GM21723 (cell line): ENCODE measurements around the gene MLEC.

Experiments
- ATAC-seq: cut with Tn5 transposase; IDR thresholded peaks from one replicate; pipeline ENCODE4 v1.9.1; 2021; ENCODE audit warnings: mild to moderate bottlenecking, moderate library complexity; ENCODE audit not compliant: unreplicated experiment

Gene MLEC, protein sequence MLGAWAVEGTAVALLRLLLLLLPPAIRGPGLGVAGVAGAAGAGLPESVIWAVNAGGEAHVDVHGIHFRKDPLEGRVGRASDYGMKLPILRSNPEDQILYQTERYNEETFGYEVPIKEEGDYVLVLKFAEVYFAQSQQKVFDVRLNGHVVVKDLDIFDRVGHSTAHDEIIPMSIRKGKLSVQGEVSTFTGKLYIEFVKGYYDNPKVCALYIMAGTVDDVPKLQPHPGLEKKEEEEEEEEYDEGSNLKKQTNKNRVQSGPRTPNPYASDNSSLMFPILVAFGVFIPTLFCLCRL

DNA sequence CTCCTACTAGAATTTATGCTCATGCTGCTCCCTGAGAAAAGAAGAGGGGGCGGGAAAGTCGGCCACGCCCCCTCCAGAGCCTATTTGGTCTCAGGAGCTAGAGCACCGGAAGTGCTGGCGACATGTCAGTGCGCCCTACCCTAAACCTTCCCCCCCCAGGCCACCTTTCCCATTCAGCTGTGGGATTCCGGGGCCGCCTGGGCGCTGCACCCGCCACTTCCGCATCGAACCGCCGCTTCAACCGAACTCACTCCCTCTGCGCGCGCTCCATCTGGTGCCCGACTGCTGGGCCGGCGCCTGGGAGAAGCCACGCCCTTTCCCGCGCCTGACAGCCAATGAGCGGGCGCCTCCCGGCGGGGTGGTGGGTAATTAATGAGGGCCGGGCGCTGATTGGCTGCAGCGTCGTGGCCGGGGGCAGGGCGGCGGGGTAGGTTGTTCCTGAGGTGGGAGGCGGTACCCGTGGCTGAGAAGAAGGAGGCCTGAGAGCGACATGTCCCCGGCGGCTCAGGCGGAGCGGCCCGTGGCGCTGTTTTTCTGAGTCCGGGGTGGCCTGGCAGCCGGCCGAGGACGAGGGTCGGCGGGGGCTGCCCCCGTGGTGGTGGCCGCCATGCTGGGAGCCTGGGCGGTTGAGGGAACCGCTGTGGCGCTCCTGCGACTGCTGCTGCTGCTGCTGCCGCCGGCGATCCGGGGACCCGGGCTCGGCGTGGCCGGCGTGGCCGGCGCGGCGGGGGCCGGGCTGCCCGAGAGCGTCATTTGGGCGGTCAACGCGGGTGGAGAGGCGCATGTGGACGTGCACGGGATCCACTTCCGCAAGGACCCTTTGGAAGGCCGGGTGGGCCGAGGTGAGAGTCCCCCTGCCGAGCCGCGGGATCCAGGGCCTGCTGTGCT lies at the start of gene MLEC:
Gene MLEC, plus strand, starts transcription at position 460 of the 888 bp plus-strand sequence. Its CDS starts 148 bp downstream, at position 608.
- peak; percentile 64 for ATAC-seq

DNA sequence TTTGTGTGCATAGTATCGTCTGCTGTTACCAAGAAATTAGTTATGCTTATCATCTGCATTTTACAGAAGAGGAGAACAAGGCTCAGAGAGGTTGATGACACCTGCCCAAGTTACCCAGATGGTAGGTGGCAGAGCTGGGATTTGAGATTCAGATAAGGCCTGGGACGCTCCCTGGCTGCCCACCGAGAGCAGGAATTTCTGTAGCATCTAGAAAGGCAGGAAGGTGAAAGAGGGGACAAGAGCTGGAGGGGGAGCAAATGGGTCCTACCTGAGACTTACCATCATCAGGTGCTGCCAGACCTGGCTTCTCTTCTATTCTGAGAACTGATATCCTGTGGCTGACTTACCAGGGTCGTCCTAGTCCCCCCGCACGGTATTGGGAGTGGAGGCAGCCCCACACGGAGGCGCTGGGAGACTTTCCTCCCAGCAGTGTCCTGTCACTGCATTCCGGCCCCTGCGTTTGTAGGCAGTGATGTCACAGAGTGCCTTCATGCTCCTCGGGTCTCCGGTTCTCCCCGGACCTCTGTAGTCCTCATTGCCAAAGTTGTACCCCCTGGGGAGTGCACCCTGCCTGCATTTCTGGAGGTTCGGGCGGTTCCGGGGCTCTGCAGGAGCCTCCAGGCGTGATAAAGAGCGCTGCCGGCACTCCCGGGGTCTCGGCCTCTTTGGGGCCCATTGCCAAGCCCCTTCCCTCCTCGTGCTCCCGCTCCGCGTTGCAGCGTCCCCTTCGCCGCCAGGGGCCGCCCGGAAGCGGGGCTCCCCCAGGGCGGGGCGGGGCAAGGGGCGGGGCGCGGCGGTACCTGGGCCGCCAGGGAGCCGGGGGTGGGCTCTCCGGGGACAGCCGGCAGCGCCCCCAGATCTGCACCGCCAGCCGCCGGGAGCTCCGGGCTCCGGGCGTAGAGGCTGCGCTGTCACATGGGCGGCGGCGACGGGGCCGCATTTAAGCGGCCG lies 46.9 kb upstream of the MLEC start, which contains the start of gene CABP1:
Gene CABP1, plus strand, starts transcription at position 856 of the 951 bp plus-strand sequence. Its CDS starts 60 bp downstream, at position 916.
- ATAC-seq = peak; percentile 65

DNA sequence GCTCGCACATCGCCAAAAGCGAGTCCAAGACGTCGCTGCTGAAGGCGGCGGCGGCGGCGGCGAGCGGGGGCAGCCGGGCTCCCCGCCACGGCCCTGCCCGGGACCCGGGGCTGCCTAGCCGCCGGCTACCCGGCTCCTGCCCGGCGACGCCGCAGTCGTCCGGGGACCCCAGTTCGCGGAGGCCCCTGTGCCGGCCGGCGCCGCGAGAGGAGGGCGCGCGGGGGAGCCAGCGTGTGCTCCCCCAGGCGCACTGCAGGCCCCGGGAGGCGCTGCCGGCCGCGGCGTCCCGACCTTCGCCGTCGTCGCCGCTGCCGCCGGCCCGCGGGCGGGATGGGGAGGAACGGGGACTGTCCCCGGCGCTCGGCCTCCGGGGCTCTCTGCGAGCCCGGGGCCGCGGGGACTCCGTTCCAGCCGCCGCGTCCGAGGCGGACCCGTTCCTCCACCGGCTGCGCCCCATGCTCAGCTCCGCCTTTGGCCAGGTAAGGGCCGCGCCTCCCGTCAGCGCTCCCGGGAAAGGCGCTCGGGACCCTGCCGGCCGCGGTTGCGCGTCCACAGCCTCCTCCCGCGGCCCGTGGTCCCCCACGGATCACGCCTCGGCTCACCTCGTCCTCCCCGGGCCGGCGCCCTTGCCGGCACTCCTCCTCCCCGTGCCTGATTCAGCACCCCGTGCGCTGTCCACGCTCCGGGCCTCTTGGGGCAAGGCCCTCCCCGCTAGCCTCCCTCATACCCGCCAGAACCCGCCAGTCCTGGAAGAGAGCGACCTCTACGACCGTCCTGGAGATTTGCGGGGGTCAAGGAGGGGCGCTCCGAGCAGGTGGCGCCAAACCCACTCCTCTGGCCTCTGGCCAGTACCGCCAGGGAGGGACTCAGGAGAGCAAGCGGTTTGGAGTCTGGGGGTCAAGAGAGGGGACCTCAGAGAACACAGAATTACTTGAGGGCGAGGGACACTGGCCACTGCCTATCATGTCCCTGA lies 45.8 kb upstream of the MLEC start:
- ATAC-seq = peak; percentile 48

DNA sequence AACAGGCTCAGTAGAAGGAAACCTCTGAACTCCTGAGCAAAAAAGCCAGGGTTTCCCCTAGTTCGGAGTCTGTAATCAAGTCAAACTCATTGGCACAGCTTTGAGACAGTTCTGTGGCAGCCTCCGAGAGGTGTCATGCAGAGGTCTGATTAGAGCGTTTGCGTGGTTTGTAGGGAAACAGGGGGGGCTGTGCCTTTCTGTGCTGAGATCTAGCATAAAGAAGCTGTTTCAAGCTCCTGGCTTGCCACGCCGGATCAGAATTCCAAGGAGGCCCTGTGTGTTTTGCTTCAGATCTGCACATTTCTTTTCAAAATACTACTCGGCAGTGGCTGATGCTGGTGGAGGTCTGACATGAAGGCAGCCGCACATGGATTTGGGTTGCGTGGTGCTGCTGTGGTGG lies 44.8 kb upstream of the MLEC start:
- ATAC-seq = no peak

DNA sequence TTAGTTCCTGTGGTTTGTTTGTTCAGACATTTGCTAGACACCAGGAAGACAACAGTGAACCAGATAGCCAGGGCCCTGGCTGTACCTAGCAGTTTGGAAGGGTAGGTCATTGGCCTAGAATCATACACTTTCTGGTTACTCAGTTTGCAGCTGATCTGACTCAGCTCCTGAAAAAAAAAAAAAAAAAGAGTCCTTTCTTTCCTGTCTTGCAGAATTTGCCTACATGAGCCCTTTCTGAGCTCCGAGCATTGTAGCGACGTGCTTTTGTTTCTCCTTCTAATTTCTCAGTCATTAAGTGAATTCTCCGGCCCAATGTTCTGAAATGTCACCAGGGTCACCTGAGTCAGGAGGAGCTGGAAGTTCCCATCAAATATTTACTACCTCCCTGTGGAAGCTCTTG lies 44.1 kb upstream of the MLEC start:
- no peak for ATAC-seq

DNA sequence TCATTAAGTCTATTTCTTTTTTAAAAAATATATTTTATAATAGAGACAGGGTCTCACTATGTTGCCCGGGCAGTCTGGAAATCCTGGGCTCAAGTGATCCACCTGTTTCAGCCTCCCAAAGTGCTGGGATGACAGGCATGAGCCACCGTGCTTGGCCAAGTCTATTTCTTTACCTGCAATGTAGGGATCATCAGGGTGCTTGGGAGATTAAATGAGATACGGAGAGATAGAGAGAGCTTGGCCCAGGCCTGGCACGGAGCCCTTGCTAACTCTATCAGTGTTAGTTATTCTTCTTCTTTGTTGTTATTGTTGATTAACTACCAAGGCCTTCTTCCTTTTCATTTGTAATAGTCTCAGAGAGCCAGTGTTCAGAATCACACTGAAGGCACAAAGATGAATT lies 43.4 kb upstream of the MLEC start:
- ATAC-seq = no peak

DNA sequence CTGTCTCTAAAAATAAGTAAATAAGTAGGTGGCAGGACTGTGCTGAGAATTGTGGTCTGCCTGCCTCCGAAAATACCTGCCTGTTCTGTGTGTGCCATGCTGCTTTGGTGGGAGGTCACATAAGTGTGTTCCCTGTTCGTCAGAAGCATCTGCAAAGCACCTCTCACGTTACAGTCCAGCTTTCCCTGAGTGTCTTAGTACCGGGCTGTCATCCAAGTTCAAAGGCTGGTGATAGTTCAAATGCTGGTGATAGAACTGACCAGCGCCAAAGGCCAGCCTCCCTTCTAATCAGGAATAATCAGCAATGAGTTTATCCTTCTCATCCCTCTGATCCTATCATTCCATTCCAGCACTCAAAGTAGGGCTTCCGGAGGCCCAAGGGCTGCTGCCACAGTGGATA lies 40.9 kb upstream of the MLEC start:
- ATAC-seq = no peak

DNA sequence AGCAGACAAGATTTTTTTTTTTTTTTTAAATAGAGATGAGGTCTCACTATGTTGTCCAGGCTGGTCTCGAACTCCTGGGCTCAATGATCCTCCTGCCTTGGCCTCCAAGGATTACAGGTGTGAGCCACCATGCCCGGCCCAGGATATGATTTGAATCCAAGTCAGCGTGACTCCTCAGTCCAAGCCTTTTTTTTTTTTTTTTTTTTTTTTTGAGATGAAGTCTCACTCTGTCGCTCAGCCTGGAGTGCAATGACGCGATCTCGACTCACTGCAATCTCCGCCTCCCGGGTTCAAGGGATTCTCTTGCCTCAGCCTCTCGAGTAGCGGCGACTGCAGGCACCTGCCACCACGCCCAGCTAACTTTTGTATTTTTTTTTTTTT lies 39.6 kb upstream of the MLEC start:
- no peak for ATAC-seq

DNA sequence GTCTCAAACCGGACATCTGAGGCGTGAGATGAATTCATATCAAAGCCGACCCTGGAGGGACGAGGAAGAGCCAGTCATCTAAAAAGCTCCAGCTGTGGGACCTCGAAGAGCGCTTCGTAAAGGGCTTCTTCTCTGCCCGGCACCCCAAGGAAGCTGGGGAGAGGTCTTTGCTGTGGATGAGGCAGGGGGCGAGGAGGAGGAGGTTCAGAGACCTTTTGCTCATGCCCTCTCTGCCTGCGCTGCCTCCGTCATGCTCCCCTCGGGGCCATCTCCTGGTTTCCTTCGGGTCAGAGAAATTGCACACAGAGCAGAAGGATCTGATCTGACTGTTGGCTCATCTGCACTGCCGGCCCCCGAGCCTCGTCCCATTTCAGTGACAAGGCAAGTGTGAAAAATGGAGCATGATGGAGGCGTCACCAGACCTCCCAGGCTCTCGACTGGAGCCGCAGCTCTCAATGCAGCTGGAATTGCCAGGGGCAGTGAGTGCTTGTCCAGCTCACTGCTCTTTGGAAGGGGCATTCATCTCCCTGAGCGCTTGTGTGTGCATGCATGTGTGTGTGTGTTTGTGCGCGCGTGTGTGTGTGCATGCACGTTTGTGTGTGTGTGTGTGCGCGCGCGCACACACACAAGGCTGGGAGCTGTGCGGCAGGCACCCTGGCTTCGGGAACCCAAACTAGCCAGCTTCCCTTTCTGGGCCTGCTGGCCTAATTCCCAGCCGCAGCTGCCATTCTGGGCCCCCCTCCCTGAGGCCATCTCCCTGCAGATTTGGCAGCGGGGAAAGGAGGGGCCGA lies 37.3 kb upstream of the MLEC start:
- ATAC-seq = no peak

DNA sequence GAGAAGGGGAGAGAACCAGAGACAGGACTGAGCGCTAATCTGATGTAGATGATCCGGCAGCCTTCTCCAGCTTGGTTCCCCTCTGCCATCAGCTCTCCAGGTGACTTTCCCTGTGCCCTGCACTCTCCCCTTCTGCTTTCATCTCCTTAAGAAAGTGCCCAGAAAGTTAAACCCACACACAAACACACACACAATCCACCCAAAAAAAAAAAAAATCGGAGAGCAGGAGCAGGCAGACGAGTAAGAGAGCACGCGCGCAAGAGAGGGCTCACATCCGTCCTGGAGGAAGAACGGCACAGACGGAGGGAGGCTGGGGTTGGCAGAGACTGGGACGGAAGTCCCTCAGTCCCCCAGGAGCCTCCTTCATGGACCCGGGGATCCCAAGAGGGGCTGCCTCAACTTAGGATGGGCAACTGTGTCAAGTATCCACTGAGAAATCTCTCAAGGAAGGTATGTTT lies 36.7 kb upstream of the MLEC start:
- no peak for ATAC-seq

DNA sequence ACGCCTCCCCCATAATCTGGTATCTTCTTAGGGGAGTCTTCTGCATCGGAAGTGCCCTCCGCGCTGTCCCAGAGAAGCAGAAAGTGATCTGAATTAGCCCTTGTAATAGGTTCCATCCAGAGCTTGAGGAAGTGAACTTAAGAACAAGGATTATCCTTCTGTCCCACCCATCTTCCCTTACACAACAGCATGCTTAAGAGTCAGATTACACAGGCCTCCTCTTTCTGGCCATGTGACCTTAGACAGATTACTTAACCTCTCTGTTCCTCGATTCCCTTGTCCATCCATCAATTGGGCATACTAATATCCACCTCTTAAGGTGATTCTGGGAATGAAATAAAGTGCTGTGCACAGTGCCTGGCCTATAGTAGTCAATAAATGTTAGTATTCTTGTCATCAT lies 35.1 kb upstream of the MLEC start:
- ATAC-seq = no peak

DNA sequence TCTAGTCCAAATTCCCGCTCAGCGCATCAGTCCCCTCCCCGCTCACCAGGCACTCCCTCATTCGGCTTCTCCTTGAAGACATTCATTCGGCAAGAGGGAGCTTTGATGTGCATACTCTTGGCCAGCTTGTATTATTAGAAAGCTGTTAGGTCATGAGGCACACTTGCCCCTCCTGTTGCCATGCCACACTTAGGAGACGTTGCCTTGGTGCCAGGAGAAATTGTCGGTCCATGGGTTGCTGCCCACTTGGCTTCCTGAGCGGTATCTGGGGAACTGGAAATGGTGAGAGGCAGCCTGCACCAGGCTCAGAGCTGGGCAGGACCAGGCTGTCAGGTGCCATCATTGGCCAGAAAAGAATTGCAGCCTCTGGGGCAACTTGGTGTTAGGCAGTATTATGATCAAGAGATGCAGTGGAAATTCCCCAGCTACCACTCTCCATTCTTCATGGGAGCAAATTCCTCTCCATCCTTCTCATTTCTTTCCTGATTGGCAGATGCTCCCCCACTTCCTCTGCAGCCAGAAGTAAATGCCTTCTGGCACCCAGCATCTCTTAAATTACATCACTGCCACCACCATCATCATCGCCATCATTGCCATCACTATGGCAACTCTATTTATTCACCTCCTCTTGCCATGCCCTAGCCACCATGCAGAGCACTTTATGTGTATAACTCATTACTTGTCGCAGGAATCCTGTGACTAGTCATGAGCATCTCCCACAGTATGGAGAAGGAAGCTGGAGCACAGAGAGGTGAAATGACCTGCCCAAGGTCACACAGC lies 34.1 kb upstream of the MLEC start:
- ATAC-seq = no peak

DNA sequence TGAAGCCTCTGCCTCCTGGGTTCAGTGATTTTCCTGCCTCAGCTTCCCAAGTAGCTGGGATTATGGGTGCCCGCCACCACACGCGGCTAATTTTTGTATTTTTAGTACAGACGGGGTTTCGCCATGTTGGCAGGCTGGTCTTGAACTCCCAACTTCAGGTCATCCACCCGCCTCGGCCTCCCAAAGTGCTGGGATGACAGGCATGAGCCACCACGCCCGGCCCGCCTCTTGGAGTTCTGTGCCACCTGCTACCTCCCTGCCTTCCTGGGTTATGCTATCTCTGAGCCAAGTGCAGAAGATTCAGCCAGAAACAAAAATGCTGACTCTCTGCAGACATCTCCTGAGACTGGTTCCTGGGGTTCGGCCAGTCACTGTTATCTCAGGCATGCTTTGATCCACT lies 33.3 kb upstream of the MLEC start:
- no peak for ATAC-seq

DNA sequence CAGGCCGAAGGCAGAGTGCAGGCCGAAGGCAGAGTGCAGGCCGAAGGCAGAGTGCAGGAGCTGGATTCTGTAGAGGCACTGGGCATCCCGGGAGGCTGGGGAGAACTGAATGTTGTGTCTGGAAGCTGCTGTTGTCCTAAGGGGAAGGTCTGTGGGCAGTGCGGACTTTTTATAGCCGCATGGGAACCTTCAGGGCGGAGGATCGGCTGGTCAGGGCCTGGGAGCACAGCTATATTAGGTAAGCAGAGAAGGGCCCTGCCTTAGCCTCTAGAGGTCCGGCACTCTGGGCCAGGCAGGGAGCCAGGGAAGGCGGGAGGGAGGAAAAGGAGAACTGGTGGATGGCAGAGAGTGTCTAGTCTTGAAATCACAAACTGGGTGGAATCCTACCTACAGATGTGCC lies 32.3 kb upstream of the MLEC start:
- no peak for ATAC-seq

DNA sequence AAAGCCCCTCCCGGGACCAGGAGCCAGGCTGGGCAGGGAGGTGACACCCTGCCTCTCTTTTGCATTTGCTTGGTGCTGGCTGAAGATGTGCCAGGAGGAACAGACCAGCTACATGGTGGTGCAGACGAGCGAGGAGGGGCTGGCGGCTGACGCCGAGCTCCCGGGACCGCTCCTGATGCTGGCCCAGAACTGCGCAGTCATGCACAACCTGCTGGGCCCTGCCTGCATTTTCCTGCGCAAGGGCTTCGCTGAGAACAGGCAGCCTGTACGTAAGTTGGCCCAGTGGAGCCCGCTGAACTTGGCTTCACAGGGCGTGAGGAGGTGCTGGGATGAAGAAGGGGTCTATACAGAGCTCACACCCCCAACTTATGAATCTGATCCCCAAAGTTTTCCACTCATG lies 30.9 kb upstream of the MLEC start:
- no peak for ATAC-seq

DNA sequence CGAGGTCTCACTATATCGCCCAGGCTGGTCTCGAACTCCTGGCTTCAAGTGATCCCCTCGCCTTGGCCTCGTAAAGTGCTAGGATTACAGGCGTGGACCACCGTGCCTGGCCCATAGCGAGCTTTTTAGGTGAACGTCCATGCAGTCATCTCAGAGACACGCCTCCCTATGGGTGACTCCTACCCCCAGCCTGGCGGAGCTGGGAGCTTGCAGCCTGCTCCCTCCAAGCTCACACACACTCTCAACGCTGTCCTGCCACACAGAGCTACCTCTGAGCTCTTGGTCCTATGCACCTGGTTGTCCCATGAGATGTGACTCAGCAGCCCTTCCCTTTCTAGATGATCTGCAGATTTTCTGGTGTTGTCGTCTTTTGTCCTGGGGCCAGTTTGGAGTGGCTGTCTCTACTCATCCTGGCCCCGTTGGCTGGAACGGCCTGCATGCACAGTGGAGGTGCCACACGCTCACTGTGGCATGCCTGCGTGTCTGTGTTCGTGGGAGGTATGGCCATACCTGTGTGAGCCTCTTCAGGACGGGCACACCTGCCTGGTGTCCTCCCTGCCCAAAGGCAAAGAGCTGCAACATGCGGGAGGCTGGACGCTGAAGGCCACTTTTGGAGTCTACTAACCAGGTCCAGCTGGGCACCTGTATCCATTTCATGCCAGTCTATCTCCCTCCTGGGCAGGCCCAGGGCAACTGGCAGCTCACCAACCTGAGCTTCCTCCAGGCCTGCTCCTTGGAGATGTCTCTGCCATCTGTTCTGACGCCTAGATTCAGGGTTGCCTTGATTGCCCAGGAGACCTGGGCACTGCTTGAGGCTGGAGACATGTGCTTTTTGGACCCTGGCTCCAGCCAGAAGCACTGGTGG lies 28.4 kb upstream of the MLEC start:
- ATAC-seq = no peak

DNA sequence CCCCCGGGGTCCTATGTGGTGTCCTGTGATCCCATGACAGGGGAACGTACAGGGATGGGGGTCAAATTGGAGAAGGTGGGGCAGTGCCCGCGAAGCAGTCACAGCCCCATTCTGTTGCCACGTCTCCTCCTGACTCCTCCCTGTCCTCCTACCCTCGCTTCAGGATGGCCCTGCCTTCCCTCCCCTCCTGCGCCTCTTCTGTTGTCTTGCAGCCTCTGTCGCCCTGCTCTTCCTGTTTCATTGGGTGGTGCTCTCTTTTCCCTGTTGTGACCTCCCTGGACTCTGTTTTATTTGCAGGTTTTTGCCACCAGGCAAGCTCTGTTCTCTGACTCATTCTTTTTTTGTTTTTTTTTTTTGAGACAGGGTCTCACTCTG lies 27.8 kb upstream of the MLEC start:
- no peak for ATAC-seq
